OCI-LY7 (cell line): ENCODE results near the gene SLC23A1. TPM values are rescaled to one million over a fixed set of nuclear protein-coding genes. Genes with fewer than 3 reads are reported as not detected.

Experiments used
- BruUV-seq: library from RNA; stranded (reverse); fragments of 400-500 nt; replicated peaks from 2 replicates; lab custom pipeline; 2021; lab: Mats Ljungman, UMichigan
- CTCF ChIA-PET: fragments of 300-600 bp; sonication (Branson Sonifier 250); formaldehyde crosslinking; loops from one replicate; lab custom pipeline; 2022; ENCODE audit warnings: antibody characterized with exemption; ENCODE audit not compliant: unreplicated experiment; lab: Charles Lee
- POLR2A ChIA-PET: fragments of 300-600 bp; sonication (Branson Sonifier 250); formaldehyde crosslinking; loops from one replicate; lab custom pipeline; 2022; ENCODE audit warnings: antibody characterized with exemption; lab: Charles Lee
- DNase-seq: peaks from one replicate; pipeline ENCODE4 v3.0.0-alpha.2; 2015; ENCODE audit warnings: low spot score
- H2AFZ ChIP-seq: fragments of 200-600 bp; sonication (generic), shearing (Covaris generic); 2 replicates; pipeline ENCODE4 v1.6.1; 2014; ENCODE audit warnings: mild to moderate bottlenecking, antibody characterized with exemption, low read length, moderate library complexity
- H3K27ac ChIP-seq: fragments of 200-600 bp; sonication (generic); 2 replicates; pipeline ENCODE4 v1.5.1; 2014; ENCODE audit warnings: mixed run types, low read depth, mild to moderate bottlenecking, moderate library complexity, low read length, inconsistent platforms; ENCODE audit not compliant: poor library complexity, severe bottlenecking
- H3K36me3 ChIP-seq: fragments of 200-600 bp; sonication (generic); 2 replicates; pipeline ENCODE4 v1.6.1; 2014; ENCODE audit warnings: mild to moderate bottlenecking, antibody characterized with exemption, low read length, moderate library complexity, mixed read lengths; ENCODE audit not compliant: insufficient read depth
- H3K4me1 ChIP-seq: fragments of 200-600 bp; sonication (generic); 2 replicates; pipeline ENCODE4 v1.5.1; 2014; ENCODE audit warnings: mild to moderate bottlenecking, low read length; ENCODE audit not compliant: insufficient read depth, poor library complexity, severe bottlenecking
- H3K4me2 ChIP-seq: fragments of 200-600 bp; sonication (generic); 2 replicates; pipeline ENCODE4 v1.6.1; 2014; ENCODE audit warnings: mild to moderate bottlenecking, low read length
- H3K4me3 ChIP-seq: fragments of 200-600 bp; sonication (generic); 2 replicates; pipeline ENCODE4 v1.5.1; 2014; ENCODE audit warnings: mild to moderate bottlenecking, low read depth, low read length; ENCODE audit not compliant: poor library complexity, severe bottlenecking
- H3K79me2 ChIP-seq: fragments of 200-600 bp; sonication (generic); 2 replicates; pipeline ENCODE4 v1.6.1; 2016; ENCODE audit warnings: low read depth, mild to moderate bottlenecking, low read length, moderate library complexity, mixed read lengths; ENCODE audit not compliant: insufficient read depth
- H3K9me2 ChIP-seq: fragments of 200-600 bp; sonication (generic); 2 replicates; pipeline ENCODE4 v1.6.1; 2016; ENCODE audit warnings: mild to moderate bottlenecking, low read length, mixed read lengths; ENCODE audit not compliant: insufficient read depth
- H3K9me3 ChIP-seq: fragments of 200-600 bp; sonication (generic); 2 replicates; pipeline ENCODE4 v1.6.1; 2014; ENCODE audit warnings: mild to moderate bottlenecking, mixed run types, low read length, mixed read lengths
- H4K20me1 ChIP-seq: fragments of 200-600 bp; sonication (generic); 2 replicates; pipeline ENCODE4 v1.6.1; 2014; ENCODE audit warnings: mild to moderate bottlenecking, antibody characterized with exemption, low read length, moderate library complexity, mixed read lengths; ENCODE audit not compliant: insufficient read depth
- EZH2phosphoT487 ChIP-seq: fragments of 200-600 bp; sonication (generic); IDR thresholded peaks from 2 replicates; pipeline ENCODE4 v1.6.1; 2018; ENCODE audit warnings: low read depth, borderline replicate concordance, mild to moderate bottlenecking, mixed run types, antibody characterized with exemption, low read length, moderate library complexity, mixed read lengths
- intact Hi-C: fragments of 100-400 bp; cut with micrococcal nuclease; formaldehyde crosslinking; loops from one replicate; pipeline ENCODE4 v1.10.0; 2022; ENCODE audit not compliant: unreplicated experiment
- total RNA-seq, 2 experiments: library from RNA; depleted of rRNA in 1 of 2; stranded (reverse); fragments of >200 nt in 1 of 2; shearing (Covaris generic) in 1 of 2; gene quantifications; 2 replicates each; pipeline ENCODE4 v1.2.3, GENCODE V29; 2014 to 2022
- TF ChIP-seq, protein P1 (sequence below): fragments of 200-600 bp; sonication (generic); conservative IDR thresholded peaks from 2 replicates; pipeline ENCODE4 v1.5.1; 2014; ENCODE audit warnings: mild to moderate bottlenecking, antibody characterized with exemption, low read length, moderate library complexity, mixed read lengths

SLC23A1 gene
- total RNA-seq, 2 experiments from 2014 or later: 20.3 to 63.1 TPM

DNA sequence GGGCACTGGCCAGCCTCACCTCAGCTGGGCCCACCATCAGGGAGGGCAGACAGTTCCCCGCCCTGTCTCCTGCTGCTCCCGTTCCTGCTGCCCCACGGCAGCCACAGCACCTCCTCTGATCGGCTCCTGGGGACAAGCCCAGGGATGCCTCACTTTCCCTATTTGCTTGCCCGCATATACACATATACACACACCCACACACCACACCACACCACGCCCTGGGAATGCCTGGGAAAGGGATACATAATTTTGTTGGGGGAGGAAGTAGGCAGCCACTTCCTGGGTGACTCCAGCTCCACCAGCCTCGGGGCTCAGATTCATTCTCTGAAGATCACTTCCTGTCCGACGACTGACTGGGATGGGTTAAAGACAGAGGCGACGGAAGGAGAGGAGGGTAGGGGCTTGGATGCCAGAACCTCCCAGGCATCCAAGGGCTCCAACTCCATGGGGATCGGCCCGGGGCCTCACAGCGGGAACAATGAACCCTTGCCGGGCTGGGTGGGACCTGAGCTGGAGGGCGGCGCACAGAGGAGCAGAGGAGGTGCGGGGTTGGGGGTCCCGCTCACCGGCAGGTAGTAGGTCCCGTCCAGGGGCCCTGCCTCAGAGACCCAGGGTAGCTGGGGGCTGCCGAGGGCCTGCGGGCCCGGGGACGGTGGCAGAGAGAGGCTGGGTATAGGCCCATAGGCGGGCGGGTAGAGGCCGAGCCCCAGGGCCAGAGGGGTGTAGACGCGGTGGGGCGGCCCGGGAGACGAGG is 8.7 kb upstream of the SLC23A1 start:
- peak overlapping the region; percentile 79 for H3K4me3 ChIP-seq
- no peaks in the 10 kb centered on the region for H3K9me2 ChIP-seq
- H3K27ac ChIP-seq: peak overlapping the region; percentile 90
- intact Hi-C loops: loop anchor here (1.0 to 5.0 kb wide), 6 partner anchors 8 to 814 kb away; partner anchors contain the start of genes HSPA9, PAIP2 and SLC23A1
- ChIA-PET CTCF (interaction anchor here (0.7 to 2.2 kb wide), 4 partner anchors 11 to 170 kb away, joined by 3 to 12 read pairs (median 4); partner anchors contain the start of genes PAIP2 and SPATA24), POLR2A (interaction anchor here (0.6 to 1.6 kb wide), 10 partner anchors 9 to 260 kb away, joined by 3 to 7 read pairs (median 4); partner anchors contain the start of genes SIL1 and SLC23A1)
- peak; percentile 76 for DNase-seq
- H3K79me2 ChIP-seq: peaks cover 58% of the 10 kb centered on the region
- no TSS peak for BruUV-seq
- no peaks in the 10 kb centered on the region for H3K9me3 ChIP-seq
- peaks cover 1% of the 10 kb centered on the region; the same call in 1 of the 2 replicates for H4K20me1 ChIP-seq
- peak overlapping the region; percentile 5; the same call in 1 of the 2 replicates for H2AFZ ChIP-seq
- H3K36me3 ChIP-seq: peaks cover 55% of the 10 kb centered on the region
- TF ChIP-seq, protein P1, sequence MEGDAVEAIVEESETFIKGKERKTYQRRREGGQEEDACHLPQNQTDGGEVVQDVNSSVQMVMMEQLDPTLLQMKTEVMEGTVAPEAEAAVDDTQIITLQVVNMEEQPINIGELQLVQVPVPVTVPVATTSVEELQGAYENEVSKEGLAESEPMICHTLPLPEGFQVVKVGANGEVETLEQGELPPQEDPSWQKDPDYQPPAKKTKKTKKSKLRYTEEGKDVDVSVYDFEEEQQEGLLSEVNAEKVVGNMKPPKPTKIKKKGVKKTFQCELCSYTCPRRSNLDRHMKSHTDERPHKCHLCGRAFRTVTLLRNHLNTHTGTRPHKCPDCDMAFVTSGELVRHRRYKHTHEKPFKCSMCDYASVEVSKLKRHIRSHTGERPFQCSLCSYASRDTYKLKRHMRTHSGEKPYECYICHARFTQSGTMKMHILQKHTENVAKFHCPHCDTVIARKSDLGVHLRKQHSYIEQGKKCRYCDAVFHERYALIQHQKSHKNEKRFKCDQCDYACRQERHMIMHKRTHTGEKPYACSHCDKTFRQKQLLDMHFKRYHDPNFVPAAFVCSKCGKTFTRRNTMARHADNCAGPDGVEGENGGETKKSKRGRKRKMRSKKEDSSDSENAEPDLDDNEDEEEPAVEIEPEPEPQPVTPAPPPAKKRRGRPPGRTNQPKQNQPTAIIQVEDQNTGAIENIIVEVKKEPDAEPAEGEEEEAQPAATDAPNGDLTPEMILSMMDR: no peak
- no peak for TF ChIP-seq EZH2phosphoT487
- H3K4me1 ChIP-seq: peaks cover 68% of the 10 kb centered on the region
- peak overlapping the region; percentile 99 for H3K4me2 ChIP-seq

DNA sequence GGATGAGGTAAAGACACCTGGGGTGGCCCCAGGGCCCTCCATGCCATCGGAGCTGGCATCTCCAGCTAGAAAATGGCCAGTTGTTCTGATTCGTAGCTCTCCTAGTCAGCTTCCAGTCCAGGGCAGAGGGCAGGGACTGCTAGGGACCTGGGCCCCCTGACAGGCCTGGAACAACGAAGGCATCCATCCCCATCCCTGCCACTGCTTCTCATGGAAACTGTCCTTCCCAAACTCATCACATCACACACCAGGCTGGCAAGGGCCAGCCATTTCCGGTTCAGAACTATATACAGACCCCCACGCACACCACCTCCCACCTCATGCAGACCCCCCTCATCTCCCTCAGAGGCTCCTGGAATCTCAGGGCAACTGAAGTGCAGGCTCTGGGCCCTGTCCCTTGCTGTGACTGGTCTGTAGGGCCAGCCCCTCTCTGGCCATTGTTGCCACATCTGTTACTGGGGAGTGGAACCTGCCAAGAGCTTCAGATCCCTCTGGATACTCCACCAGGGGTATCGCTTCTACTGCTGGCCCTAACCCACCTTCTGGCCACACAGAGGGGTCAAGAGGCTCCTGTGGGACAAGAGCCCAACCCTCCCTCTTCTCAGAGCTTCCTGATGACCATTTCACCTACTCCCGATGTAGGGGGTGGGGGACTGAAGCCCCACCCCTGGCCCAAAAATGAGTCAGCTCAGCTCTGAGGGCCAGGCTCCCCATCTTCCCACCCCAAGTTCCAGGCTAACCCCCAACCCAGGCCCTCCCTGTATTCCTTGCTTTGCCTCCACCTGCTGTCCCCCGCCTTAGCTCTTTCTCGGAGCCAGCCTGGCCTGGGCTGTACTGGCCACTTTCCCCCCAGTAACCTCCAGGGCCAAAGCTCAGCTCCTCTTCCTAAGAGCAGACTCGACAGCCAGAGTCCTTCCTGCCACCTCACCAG is 7.8 kb upstream of the SLC23A1 start:
- Histone ChIP-seq H3K9me2 (no peaks in the 10 kb centered on the region), H3K9me3 (no peaks in the 10 kb centered on the region), H3K4me1 (peaks cover 68% of the 10 kb centered on the region), H3K27ac (peak overlapping the region; percentile 90), H3K4me3 (peak overlapping the region; percentile 79), H3K79me2 (peaks cover 66% of the 10 kb centered on the region), H2AFZ (no peak overlapping the region; the same call in 1 of the 2 replicates), H3K4me2 (peak overlapping the region; percentile 99), H3K36me3 (peaks cover 55% of the 10 kb centered on the region), H4K20me1 (peaks cover 7% of the 10 kb centered on the region; the same call in 1 of the 2 replicates)
- TF ChIP-seq EZH2phosphoT487: no peak
- TF ChIP-seq, protein P1: no peak
- POLR2A ChIA-PET: interaction anchor here (0.5 to 1.6 kb wide), 11 partner anchors 8 to 261 kb away, joined by 3 to 7 read pairs (median 4); partner anchors contain the start of genes PAIP2, SIL1 and SLC23A1
- intact Hi-C loops: loop anchor here (5.0 kb wide), 2 partner anchors 114 to 814 kb away; partner anchors contain the start of gene HSPA9
- BruUV-seq: no TSS peak
- CTCF ChIA-PET: interaction anchor here (0.7 to 2.2 kb wide), 6 partner anchors 12 to 175 kb away, joined by 3 to 12 read pairs (median 4); partner anchors contain the start of genes PAIP2 and SPATA24
- DNase-seq: no peak
